C4-2B (cell line): ENCODE data around the gene LURAP1L.

Experiments
- CTCF ChIP-seq: fragments of 450-650 bp; conservative IDR thresholded peaks from 2 replicates; pipeline ENCODE4 v1.5.1; 2017; ENCODE audit warnings: mild to moderate bottlenecking
- ZFX ChIP-seq: fragments of 450-650 bp; IDR thresholded peaks from 2 replicates; pipeline ENCODE4 v1.6.1; 2017

- no peak for TF ChIP-seq CTCF
- TF ChIP-seq ZFX: no peak
Observed at GRCh38 chr9:12808569-12808968, 33.7 kb downstream of the LURAP1L start.
